NCI-H1092 (cell line): Measurements from ENCODE around the gene HOXB4.
A peak's percentile ranks its signal among the peaks of the same experiment; 100 is the strongest.

Source experiments
- DNase-seq: peaks from one replicate; lab custom pipeline; 2025; lab: John Stamatoyannopoulos, UW

The HOXB4 gene

GRCh38 chr17:48577946-48578615 is at the start of gene HOXB4:
Gene HOXB4, minus strand, starts transcription at chr17:48578350. Its CDS starts 31 bp downstream, at chr17:48578319.
- DNase-seq = peak; percentile 68

GRCh38 chr17:48627118-48627597 is 49.0 kb upstream of the HOXB4 start:
- DNase-seq = no peak

GRCh38 chr17:48626245-48627117 is 48.3 kb upstream of the HOXB4 start, which contains the start of gene HOXB9:
Gene HOXB9, minus strand, starts transcription at chr17:48626358. Its CDS starts 89 bp downstream, at chr17:48626269.
- no peak for DNase-seq

GRCh38 chr17:48625495-48626244 is 47.5 kb upstream of the HOXB4 start:
- no peak for DNase-seq

- peak; percentile 30 for DNase-seq
Measured at GRCh38 chr17:48624544-48625494, 46.7 kb upstream of the HOXB4 start.

DNA sequence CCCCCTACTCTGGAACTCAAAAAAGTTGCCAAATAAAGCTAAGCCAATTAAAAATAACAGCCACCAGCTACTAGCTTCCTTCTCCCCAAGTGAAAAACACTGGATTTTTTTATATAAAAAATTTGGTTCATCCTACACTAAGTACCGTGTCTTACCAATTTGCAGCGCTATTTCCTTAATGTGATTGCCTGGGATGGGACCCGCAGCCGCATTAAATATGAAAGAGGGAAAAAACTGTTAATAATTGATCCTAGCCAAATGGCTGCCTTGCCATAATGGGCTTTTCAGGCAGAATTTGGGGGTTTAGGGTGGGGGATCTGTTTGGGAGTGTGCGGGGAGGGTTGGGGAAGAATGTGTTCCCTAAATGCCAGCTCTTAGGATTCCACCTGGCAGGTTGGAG is 46.0 kb upstream of the HOXB4 start:
- no peak for DNase-seq

- DNase-seq = no peak
Measured at GRCh38 chr17:48623583-48623982, 45.4 kb upstream of the HOXB4 start.

- DNase-seq = no peak
Measured at GRCh38 chr17:48622857-48623256, 44.7 kb upstream of the HOXB4 start.

DNA sequence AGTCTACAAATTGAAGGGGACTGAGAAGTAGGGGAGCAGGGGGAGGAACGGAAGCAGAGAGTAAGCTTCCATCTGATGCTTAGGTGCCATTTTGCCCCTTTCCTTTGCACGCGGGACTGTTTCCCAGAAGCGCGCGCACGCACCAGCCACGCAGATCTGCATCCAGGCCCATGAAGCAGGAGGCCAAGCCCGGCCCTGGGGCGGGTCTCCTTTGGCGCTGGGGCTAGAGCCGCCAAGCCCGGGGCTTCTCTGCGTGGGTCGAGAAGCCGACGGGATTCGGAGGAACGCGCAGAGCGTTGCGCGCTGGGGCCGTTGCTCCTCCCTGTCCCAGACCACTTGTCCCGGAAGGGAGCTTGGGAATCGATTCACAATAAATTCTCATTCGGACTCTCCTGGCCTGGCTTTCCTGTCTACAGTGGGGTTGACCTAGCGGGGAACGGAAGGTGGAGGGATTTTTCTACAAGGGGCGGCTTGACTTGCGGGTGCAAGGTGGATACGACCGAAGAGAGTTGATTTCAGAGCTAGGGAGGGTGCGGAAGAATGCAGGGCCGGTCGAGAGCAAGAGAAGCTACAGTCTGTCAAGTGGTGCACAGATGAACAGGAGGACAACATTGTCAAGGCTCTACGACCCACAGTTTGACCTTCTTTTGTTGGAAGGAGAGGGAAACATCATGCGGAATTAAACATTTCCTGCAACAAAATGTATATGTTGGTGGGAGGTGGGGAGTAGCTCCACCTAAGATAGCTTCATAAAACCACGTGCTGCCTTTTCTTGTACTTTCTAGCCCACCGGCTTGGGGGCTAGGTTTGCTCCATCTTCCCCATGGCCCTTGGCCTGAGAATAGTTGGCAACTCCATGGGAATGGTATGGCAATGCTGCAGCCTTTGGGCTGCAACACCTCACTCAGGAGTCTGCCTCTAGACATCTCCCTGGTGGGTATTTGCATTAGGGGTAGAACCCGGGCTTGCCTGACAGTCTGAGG is 43.6 kb upstream of the HOXB4 start:
- DNase-seq = no peak

- DNase-seq = no peak
Measured at GRCh38 chr17:48620461-48621139, 42.5 kb upstream of the HOXB4 start.

- DNase-seq = no peak
Measured at GRCh38 chr17:48619826-48620449, 41.8 kb upstream of the HOXB4 start.

DNA sequence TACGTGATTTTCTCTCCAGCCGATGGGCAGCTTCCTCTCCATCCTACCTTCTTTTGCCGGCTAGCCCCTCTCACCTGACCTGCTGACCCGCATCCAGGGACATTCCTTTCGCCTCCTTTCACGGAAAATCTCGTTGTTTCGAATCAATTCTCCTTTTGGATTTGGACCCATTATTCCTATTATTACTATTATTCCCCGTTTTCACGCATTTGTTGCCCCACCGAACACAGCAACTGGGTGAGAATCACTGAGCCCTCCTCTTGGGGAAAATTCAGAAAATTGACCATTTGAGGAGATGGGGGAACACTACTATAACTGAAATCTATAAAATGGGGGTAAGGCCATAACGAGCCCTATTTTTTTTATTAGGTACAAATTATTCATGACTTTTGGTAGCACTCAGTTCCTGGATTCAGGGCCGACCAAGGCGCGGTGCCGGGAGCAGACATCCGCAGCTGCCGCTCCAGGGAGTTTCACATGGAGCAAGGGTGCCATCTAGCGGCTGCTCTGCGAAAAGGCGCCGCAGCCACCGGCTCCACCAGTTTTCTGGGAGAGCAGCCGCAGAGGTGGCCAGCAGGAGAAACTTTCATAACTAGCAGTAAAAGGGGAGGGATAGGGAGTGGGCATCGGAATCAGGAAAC is 40.2 kb upstream of the HOXB4 start:
- DNase-seq = peak; percentile 53

GRCh38 chr17:48617471-48618255 is 39.5 kb upstream of the HOXB4 start:
- no peak for DNase-seq

DNA sequence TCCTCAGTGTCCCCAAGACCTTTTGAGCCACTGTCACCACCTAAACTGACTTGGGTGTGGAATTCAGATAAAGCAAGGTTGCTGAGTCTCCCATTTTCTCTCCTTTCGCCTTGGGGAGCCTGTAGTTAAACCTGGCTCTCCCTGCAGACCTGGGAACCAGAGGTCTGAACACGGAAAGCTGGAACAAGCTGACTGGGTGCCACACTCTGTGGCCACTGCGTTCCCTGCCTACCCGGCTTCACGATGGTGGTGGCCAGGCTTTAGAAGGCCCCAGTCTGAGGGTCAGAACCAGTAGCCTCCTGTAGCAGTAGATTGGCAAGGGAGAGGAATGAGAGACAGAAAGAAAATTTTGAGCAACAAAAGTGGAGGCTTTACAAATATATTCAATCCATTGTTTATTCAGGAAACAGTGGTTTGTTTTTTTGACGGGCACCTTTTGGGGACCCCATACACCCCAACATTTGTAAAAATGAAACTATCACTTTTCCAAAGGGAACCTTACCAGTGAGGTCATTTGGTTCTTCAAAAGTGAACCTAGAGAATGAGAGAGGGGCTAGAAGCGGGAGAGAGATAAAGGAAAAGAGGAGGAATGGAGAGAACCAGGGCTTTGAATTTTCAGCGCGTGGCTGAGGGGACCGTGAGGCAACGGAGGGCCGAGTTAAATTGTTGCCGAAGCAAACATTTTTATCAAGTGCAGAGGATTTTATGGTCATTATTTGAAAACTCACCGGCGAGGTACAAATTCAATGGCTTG is 38.7 kb upstream of the HOXB4 start:
- no peak for DNase-seq

DNA sequence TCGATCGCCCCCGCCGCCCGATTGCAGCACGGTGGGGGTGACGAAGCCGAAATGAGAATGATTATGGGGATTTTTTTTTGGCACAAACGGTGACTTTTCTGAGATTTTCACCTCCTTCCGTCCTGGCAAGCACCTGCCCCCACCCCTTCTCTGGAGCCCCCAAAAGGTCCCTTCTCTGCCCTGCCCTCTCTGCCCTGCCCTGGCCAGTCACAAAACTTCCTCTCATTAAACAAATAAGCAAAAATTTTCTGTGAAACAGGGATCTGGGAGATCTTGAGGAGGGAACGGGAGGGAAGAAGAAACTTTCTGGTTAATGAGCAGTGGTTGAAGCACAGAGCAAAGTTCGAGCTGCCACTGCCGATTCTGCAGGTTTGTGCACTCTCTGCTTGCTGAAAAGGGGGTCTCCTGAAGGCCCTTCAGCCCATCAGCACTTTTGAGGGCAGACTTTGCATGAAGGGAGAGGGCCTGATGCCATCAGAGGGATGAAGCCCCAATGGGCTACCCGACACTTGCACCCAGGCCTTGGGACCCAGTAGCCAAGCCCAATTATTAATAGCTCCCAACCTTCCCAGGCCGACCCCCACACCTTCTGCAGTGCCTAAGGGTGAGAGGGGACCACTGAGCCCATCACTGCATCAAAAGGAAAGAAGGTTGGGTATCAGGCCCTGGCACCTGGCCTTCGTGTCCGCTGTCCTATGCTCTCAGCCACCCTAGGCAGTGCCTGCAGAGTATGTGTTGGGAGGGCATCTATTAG is 38.0 kb upstream of the HOXB4 start:
- DNase-seq = no peak
